ENCODE results near the gene SALL3.

SALL3 gene

GRCh38 chr18:78980777-78981380, 1.3 kb downstream of the SALL3 start:
- ATAC-seq (ENCODE audit: insufficient read depth, low read depth), result no peak
- H3K79me2 ChIP-seq (ENCODE audit: insufficient read depth, low read length), result no peaks in the 10 kb centered on the region
- H3K9me3 ChIP-seq (ENCODE audit: insufficient read depth, low read length, severe bottlenecking), result no peaks in the 10 kb centered on the region
- no peak overlapping the region for H3K9ac ChIP-seq (ENCODE audit: low read depth, low read length)
- DNase-seq, result no peak
- no peak overlapping the region for H3K4me2 ChIP-seq (ENCODE audit: insufficient read depth, low read length)
- H3K27me3 ChIP-seq (ENCODE audit: insufficient read depth, low read length, poor library complexity), result peaks cover 5% of the 10 kb centered on the region
- H3K27ac ChIP-seq (ENCODE audit: low read length), result no peak overlapping the region
- TF ChIP-seq EZH2 (IDR thresholded peaks at IDR 0.05; ENCODE audit: borderline replicate concordance, low read depth, low read length, severe bottlenecking), result no peak
- TF ChIP-seq CTCF (IDR thresholded peaks at IDR 0.05; ENCODE audit: borderline replicate concordance, extremely low read depth, low read length, poor library complexity, severe bottlenecking), result no peak
- H2AFZ ChIP-seq (ENCODE audit: low read depth, low read length), result no peak overlapping the region
- no peak overlapping the region for H3K4me3 ChIP-seq (ENCODE audit: low read depth in 1 of 2, low read length in 2 of 2)
- no peaks in the 10 kb centered on the region for H3K36me3 ChIP-seq (ENCODE audit: insufficient read depth, low read length)
- no peaks in the 10 kb centered on the region for H4K20me1 ChIP-seq (ENCODE audit: insufficient read depth, low read length)
- H3K4me1 ChIP-seq (ENCODE audit: insufficient read depth, low read length), result no peaks in the 10 kb centered on the region

GRCh38 chr18:78981394-78981831, 1.8 kb downstream of the SALL3 start:
- no peak for ATAC-seq (ENCODE audit: insufficient read depth, low read depth)
- H3K4me3 ChIP-seq (ENCODE audit: low read depth in 1 of 2, low read length in 2 of 2), result no peak overlapping the region
- H2AFZ ChIP-seq (ENCODE audit: low read depth, low read length), result no peak overlapping the region
- TF ChIP-seq EZH2 (IDR thresholded peaks at IDR 0.05; ENCODE audit: borderline replicate concordance, low read depth, low read length, severe bottlenecking) (no peak), CTCF (IDR thresholded peaks at IDR 0.05; ENCODE audit: borderline replicate concordance, extremely low read depth, low read length, poor library complexity, severe bottlenecking) (no peak)
- no peak overlapping the region for H3K4me2 ChIP-seq (ENCODE audit: insufficient read depth, low read length)
- DNase-seq, result no peak
- H3K9ac ChIP-seq (ENCODE audit: low read depth, low read length), result no peak overlapping the region
- H3K27me3 ChIP-seq (ENCODE audit: insufficient read depth, low read length, poor library complexity), result peaks cover 10% of the 10 kb centered on the region
- H3K4me1 ChIP-seq (ENCODE audit: insufficient read depth, low read length), result no peaks in the 10 kb centered on the region
- H3K79me2 ChIP-seq (ENCODE audit: insufficient read depth, low read length), result no peaks in the 10 kb centered on the region
- no peaks in the 10 kb centered on the region for H4K20me1 ChIP-seq (ENCODE audit: insufficient read depth, low read length)
- H3K27ac ChIP-seq (ENCODE audit: low read length), result no peak overlapping the region
- H3K36me3 ChIP-seq (ENCODE audit: insufficient read depth, low read length), result no peaks in the 10 kb centered on the region
- H3K9me3 ChIP-seq (ENCODE audit: insufficient read depth, low read length, severe bottlenecking), result no peaks in the 10 kb centered on the region

- no peaks in the 10 kb centered on the region for H3K9me3 ChIP-seq (ENCODE audit: insufficient read depth, low read length, severe bottlenecking)
- no peaks in the 10 kb centered on the region for H3K4me1 ChIP-seq (ENCODE audit: insufficient read depth, low read length)
- H4K20me1 ChIP-seq (ENCODE audit: insufficient read depth, low read length), result no peaks in the 10 kb centered on the region
- no peak overlapping the region for H3K27ac ChIP-seq (ENCODE audit: low read length)
- no peaks in the 10 kb centered on the region for H3K79me2 ChIP-seq (ENCODE audit: insufficient read depth, low read length)
- TF ChIP-seq EZH2 (IDR thresholded peaks at IDR 0.05; ENCODE audit: borderline replicate concordance, low read depth, low read length, severe bottlenecking), result no peak
- no peak for TF ChIP-seq CTCF (IDR thresholded peaks at IDR 0.05; ENCODE audit: borderline replicate concordance, extremely low read depth, low read length, poor library complexity, severe bottlenecking)
- H3K9ac ChIP-seq (ENCODE audit: low read depth, low read length), result no peak overlapping the region
- ATAC-seq (ENCODE audit: insufficient read depth, low read depth) (no peak), DNase-seq (no peak)
- no peak overlapping the region for H3K4me3 ChIP-seq (ENCODE audit: low read depth in 1 of 2, low read length in 2 of 2)
- no peak overlapping the region for H2AFZ ChIP-seq (ENCODE audit: low read depth, low read length)
- H3K27me3 ChIP-seq (ENCODE audit: insufficient read depth, low read length, poor library complexity), result peaks cover 11% of the 10 kb centered on the region
- H3K4me2 ChIP-seq (ENCODE audit: insufficient read depth, low read length), result no peak overlapping the region
- H3K36me3 ChIP-seq (ENCODE audit: insufficient read depth, low read length), result no peaks in the 10 kb centered on the region
Observed at GRCh38 chr18:78981989-78982620, 2.5 kb downstream of the SALL3 start.
